ENCODE results near the gene MPV17L. TPM values are rescaled to one million over a fixed set of nuclear protein-coding genes. Genes with fewer than 3 reads are reported as not detected.
A peak's percentile ranks its signal among the peaks of the same experiment; 100 is the strongest.
"Not testable (repeated sequence)": the region's sequence is repeated elsewhere in the genome, so short reads cannot be mapped to it uniquely, and the experiment has no call there.

The MPV17L gene
- total and polyA plus RNA-seq, 2 donors (not counting 1 experiment from before 2014, with no cell fraction given), result 0.02 to 0.66 TPM

DNA sequence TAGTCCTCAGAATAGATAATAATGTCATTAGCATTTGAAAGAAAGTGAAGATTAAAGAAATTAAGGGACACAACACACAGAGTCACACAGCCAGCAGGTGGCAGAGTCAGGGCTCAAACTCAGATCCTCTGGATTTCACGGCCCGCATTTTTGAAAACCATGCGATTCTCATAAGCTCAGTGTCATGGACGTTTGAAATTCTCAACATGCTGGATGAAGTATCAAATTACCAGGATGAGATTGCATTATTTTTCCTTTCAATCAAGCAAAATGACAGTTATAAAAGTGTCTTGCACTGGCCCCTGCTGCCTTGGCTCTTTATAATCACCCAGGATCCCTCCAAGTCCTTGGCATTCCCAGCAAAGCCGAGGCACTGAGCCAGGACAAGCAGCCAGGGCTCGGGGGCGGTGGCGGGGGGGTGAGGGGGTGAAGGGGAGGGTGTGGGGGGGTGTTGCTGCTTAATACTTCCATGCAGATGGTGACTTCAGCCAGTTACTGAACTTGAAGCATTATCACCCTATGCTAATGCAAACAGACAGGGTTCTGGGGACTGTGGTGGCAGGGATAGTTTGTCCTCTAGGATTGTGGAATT, 32.2 kb downstream of the MPV17L start:
- Histone ChIP-seq H3K4me2 (ENCODE audit: extremely low read depth, insufficient read depth, low read length) (peak overlapping the region; percentile 77), H3K27me3 (ENCODE audit: control insufficient read depth, insufficient read depth, low read length) (no peaks in the 10 kb centered on the region), H2AFZ (ENCODE audit: low read length) (no peak overlapping the region), H3K79me2 (ENCODE audit: control insufficient read depth, insufficient read depth, low read length) (no peaks in the 10 kb centered on the region), H4K20me1 (ENCODE audit: control insufficient read depth, extremely low read depth, insufficient read depth, low read length) (no peaks in the 10 kb centered on the region), H3K9ac (ENCODE audit: insufficient read depth, low read length) (no peak overlapping the region), H3K4me3 (replicated peaks in 1 of 4; ENCODE audit: control extremely low read depth in 1 of 4, insufficient read depth in 1 of 4, low read depth in 3 of 4, low read length in 4 of 4) (peak overlapping the region in 1 of 4 experiments; percentile 27), H3K27ac (ENCODE audit: insufficient read depth, low read length) (no peak overlapping the region), H3K4me1 (ENCODE audit: control insufficient read depth, extremely low read depth, insufficient read depth, low read length) (peaks cover 2% of the 10 kb centered on the region), H3K36me3 (ENCODE audit: control insufficient read depth, insufficient read depth, low read length) (no peaks in the 10 kb centered on the region), H3K9me3 (ENCODE audit: control insufficient read depth, insufficient read depth, low read depth, low read length) (no peaks in the 10 kb centered on the region)
- DNase-seq (ENCODE audit: low read depth in 2 of 2), result peak; percentile 81 to 90
- TF ChIP-seq, protein P1, sequence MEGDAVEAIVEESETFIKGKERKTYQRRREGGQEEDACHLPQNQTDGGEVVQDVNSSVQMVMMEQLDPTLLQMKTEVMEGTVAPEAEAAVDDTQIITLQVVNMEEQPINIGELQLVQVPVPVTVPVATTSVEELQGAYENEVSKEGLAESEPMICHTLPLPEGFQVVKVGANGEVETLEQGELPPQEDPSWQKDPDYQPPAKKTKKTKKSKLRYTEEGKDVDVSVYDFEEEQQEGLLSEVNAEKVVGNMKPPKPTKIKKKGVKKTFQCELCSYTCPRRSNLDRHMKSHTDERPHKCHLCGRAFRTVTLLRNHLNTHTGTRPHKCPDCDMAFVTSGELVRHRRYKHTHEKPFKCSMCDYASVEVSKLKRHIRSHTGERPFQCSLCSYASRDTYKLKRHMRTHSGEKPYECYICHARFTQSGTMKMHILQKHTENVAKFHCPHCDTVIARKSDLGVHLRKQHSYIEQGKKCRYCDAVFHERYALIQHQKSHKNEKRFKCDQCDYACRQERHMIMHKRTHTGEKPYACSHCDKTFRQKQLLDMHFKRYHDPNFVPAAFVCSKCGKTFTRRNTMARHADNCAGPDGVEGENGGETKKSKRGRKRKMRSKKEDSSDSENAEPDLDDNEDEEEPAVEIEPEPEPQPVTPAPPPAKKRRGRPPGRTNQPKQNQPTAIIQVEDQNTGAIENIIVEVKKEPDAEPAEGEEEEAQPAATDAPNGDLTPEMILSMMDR (conservative IDR thresholded peaks at IDR 0.05 in 1 of 2, IDR thresholded peaks at IDR 0.05 in 1 of 2; ENCODE audit: low read depth in 1 of 2, low read length in 2 of 2), result peak; percentile 64 to 75
- no peak for TF ChIP-seq EZH2 (IDR thresholded peaks at IDR 0.05; ENCODE audit: low read length, missing control alignments)

DNA sequence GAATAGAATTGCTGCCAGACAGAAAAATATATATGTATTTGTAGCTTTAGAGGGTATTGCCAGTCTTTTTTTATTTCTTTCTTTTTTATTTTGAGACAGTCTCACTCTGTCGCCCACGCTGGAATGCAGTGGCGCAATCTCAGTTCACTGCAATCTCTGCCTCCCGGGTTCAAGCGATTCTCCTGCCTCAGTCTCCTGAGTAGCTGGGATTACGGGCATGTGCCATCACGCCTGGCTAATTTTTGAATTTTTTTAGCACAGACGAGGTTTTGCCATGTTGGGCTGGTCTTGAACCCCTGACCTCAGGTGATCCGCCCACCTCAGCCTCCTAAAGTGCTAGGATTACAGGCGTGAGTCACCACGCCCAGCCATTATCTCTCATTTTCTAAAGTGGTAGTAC, 35.3 kb downstream of the MPV17L start:
- not testable (repeated sequence) for H3K9ac ChIP-seq (ENCODE audit: insufficient read depth, low read length); H2AFZ ChIP-seq (ENCODE audit: low read length); H3K36me3 ChIP-seq (ENCODE audit: control insufficient read depth, insufficient read depth, low read length); H3K4me2 ChIP-seq (ENCODE audit: extremely low read depth, insufficient read depth, low read length); H3K9me3 ChIP-seq (ENCODE audit: control insufficient read depth, insufficient read depth, low read depth, low read length); H3K4me1 ChIP-seq (ENCODE audit: control insufficient read depth, extremely low read depth, insufficient read depth, low read length); H3K27me3 ChIP-seq (ENCODE audit: control insufficient read depth, insufficient read depth, low read length); H4K20me1 ChIP-seq (ENCODE audit: control insufficient read depth, extremely low read depth, insufficient read depth, low read length); H3K4me3 ChIP-seq (replicated peaks in 1 of 4; ENCODE audit: control extremely low read depth in 1 of 4, insufficient read depth in 1 of 4, low read depth in 3 of 4, low read length in 4 of 4); H3K79me2 ChIP-seq (ENCODE audit: control insufficient read depth, insufficient read depth, low read length); DNase-seq (ENCODE audit: low read depth in 2 of 2); H3K27ac ChIP-seq (ENCODE audit: insufficient read depth, low read length)

DNA sequence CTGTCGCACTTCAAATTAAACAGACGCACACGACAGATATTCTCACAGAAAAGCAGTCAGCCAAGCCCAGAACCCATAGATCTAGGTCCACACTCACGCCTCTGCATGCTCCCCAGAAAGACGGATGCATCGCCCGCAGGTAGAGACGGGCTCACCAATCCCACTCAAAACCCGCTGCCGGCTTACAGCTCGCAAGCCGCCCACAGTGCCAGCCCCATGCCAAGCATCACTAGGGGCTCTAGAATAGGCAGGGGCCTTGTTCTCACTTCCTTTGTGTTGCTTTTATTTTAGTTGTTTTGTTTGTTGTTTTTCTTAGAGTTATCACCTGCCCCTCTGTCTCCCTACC, 38.5 kb downstream of the MPV17L start:
- no peaks in the 10 kb centered on the region for H3K36me3 ChIP-seq (ENCODE audit: control insufficient read depth, insufficient read depth, low read length)
- TF ChIP-seq, protein P1 (conservative IDR thresholded peaks at IDR 0.05 in 1 of 2, IDR thresholded peaks at IDR 0.05 in 1 of 2; ENCODE audit: low read depth in 1 of 2, low read length in 2 of 2), result no peak
- TF ChIP-seq EZH2 (IDR thresholded peaks at IDR 0.05; ENCODE audit: low read length, missing control alignments), result no peak
- H3K9ac ChIP-seq (ENCODE audit: insufficient read depth, low read length), result no peak overlapping the region
- peaks cover 19% of the 10 kb centered on the region for H3K79me2 ChIP-seq (ENCODE audit: control insufficient read depth, insufficient read depth, low read length)
- peaks cover 3% of the 10 kb centered on the region for H3K4me1 ChIP-seq (ENCODE audit: control insufficient read depth, extremely low read depth, insufficient read depth, low read length)
- peak overlapping the region; percentile 89 for H2AFZ ChIP-seq (ENCODE audit: low read length)
- DNase-seq (ENCODE audit: low read depth in 2 of 2), result no peak
- no peaks in the 10 kb centered on the region for H3K27me3 ChIP-seq (ENCODE audit: control insufficient read depth, insufficient read depth, low read length)
- no peaks in the 10 kb centered on the region for H3K9me3 ChIP-seq (ENCODE audit: control insufficient read depth, insufficient read depth, low read depth, low read length)
- no peak overlapping the region for H3K27ac ChIP-seq (ENCODE audit: insufficient read depth, low read length)
- peak overlapping the region; percentile 75 for H3K4me2 ChIP-seq (ENCODE audit: extremely low read depth, insufficient read depth, low read length)
- peak overlapping the region; percentile 40 to 92 (median 80) for H3K4me3 ChIP-seq (replicated peaks in 1 of 4; ENCODE audit: control extremely low read depth in 1 of 4, insufficient read depth in 1 of 4, low read depth in 3 of 4, low read length in 4 of 4)
- H4K20me1 ChIP-seq (ENCODE audit: control insufficient read depth, extremely low read depth, insufficient read depth, low read length), result no peaks in the 10 kb centered on the region
